HG03196 (cell line): ENCODE measurements around the gene OR52D1.

Experiments
- ATAC-seq: cut with Tn5 transposase; IDR thresholded peaks from one replicate; pipeline ENCODE4 v1.9.1; 2021; ENCODE audit not compliant: unreplicated experiment

The OR52D1 gene

DNA sequence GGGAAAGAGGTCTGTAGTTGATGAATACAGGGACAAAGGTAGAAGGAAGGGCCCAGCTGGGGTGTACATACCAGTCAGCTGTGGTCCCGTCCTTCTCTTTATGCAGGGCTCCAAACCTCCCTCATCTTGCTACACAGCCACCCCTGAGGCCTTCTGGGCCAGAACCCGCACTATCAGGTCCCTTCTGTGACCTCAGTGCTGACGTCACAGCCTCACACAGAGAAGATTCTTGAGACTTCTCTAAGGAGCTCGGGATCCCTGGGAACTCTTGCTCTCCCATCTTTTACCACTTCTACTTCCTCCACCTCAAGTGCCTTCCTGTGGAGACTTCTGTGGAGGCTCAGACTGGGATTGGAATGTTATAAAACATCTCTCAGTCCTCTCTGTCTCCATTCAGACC lies 21.3 kb downstream of the OR52D1 start, which contains the start of gene UBQLN3:
Gene UBQLN3, minus strand, starts transcription at position 155 of the 400 bp plus-strand sequence. CDS start 399 bp downstream, outside the sequence.
- ATAC-seq, result no peak

DNA sequence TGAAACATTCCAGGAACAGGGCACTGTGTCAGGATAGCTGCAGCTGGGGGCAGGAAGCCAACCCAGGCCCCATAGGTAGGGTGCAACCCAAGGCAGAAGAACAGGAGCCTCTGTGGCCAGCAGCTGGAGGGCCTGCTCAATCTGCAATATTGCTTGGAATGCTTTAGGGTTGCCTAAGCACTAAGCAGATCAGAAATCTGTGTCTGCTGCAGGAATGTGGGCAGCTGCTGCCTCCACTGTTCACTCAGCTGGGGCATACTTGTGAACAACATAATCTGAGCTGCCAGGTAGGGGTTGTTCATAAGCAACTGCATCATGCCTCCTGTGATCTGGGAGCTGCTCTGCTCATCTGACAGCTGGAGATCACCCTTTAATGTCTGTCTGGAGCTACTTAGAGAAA lies 26.4 kb downstream of the OR52D1 start:
- ATAC-seq, result no peak

DNA sequence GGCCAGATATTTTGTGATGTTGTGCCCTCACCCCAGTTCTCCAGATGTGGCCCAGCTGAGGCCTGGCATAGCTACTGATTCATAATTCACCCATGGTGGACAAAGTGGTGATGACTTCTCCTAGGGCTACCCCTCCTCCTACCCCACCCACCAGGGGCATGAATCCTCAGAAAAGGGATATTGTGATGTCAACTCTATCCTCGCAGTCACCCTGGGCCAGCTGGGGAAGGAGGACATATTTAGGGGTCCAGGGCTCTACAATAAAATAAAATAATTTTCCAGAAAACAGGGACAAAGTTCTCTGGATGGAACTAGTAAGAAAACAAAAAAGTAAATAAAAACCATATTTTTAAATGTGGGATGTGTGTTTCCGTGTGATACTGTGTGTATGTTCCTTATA lies 28.1 kb downstream of the OR52D1 start, which contains the start of gene UBQLNL:
Gene UBQLNL, minus strand, starts transcription at position 101 of the 400 bp plus-strand sequence. CDS start 258 bp downstream, outside the sequence.
- ATAC-seq, result no peak

DNA sequence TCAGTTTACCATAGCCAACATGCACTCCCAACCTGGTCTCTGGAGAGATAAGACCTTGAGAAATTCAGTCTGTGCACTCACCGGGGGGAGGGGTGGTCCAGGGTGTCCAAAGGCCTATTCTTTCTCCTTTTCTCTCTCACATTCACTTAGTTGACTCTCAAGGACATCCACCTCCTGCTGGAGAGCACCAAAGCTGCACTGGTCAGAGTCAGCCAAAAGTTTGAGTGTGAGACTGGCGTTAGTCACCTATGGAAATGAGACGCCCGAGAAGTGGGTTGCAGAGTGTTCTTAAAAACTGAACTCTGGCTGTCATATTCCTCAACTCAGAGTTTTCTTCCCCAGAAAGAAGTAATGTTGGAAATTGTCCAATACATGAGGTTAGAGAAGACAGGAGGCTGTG lies 33.1 kb downstream of the OR52D1 start:
- ATAC-seq, result no peak

DNA sequence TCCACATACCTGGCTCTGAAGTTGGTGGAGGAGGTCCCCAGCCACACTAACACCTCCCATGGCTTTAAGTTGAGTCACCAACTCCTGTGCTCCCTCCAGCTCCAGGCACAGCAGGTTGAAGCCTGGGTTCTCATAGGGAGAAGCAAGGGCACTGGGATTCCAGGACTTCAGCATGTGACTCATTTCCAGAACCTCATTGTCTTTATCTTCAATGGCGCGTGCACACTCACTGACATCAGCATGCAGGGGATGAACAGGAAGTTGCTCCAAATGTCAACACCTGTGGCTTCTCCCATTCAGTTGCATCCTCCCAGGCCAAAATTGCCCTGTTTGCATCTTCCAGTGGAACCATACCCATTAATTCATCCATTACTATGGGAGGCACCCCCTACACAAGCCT lies 33.8 kb downstream of the OR52D1 start:
- no peak for ATAC-seq

DNA sequence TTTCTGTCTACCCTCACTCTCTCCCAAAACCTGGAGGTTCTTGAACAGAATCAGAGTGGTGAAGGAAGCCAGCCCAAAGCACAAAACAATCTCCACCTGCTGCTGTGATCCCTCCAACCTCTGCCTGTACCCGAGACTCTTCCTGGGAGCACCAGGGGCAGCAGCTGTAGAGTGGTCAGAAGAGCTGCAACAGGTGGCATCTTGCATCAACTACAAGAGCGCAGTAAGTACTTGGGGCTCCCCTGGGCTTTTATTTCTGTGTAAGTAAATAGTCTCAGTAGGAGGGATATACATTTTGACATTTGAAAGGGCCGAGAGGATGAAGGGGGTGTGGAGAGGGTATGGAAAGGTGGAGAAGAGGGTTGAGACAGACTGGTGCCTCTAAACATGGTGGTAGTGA lies 36.3 kb downstream of the OR52D1 start:
- no peak for ATAC-seq

DNA sequence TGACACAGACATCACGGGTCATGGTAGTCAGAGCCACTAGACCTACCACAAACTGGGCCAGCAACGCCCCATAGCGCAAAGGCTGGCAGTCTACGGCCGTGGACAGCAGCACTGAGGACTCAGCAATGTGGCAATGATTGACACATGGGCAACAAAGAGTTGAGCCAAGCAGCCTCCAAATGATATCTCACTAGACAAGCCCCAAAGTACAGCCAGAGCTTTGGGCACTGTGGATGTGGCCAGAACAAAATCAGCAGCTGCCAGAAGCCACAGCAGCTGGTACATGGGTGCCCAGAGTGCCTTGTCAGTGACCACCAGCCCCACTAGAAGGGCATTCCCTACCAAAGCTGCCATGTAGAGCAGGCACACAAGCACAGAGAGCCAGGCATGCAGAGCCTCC lies 39.2 kb downstream of the OR52D1 start:
- ATAC-seq, result no peak

DNA sequence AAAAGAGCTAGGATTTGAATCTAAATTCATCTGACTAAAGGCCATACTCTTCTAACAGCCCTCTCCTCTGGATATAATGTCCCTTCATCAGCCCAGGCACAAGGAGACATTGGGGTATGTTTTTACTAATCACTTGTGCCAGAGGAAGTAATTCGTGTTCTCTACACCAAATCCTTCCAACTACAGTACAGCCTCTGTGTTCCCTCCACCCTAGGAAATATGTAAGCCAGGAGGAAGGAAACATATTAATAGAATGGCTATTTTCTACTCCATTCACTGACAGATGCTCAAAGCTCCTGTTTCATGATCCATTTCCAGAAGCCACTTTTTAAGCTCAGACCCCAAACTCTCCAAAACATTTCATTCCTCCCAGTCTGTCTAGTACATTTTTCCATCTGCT lies 40.0 kb downstream of the OR52D1 start:
- no peak for ATAC-seq

DNA sequence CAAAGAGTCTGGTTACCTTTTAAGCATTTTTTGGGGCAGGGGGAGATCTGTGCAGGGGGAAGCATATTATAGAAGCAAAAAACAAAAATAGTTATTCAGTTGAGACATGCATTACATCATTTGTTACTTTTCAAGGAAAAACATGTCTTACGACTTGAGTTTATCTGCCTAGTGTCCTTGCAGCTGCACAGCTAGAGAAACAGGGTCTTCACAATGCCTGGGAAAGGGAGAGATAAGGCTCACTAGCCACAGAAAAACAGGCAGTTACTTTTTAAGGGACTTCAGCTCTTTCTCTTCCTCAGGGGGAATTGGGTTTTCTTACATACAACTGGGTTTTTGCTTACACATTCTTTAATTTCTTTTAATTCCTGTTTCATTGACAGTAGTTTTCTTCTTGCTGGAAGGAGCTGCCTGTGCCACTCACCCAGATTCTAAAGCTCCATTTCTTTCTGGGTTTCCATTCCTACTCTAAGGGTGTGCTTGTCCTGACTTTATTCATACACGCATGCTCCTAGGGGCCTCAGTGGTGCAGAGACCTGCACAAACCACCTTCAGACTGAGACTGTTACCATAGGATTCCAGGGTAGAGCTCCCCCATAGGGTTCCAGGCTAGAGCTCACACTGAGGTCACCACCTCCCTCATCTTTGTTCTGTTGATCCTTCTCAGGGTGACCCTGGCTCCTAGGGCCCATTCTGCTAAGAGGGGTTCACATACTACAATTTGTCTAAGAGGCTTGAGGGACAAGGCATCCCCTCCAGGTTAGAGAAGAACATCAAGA lies 42.8 kb downstream of the OR52D1 start:
- no peak for ATAC-seq

DNA sequence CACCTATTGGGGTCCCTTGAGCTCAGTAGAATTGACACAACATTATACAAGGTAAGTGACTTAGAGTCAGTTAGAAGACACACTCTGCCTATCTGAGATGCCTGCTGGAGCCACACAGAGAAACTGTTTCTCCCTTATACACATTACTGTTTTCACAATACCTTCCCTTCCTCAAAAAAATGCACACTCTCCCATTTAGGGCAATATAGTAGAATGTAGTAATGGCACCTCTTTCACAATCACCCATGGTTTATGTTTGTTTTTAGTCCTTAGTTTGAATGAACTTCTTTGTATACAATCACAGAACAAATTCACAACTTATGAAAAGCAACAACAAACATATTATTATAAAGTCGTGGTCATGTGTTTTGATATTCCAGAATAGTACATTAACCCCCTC lies 45.6 kb downstream of the OR52D1 start:
- no peak for ATAC-seq

DNA sequence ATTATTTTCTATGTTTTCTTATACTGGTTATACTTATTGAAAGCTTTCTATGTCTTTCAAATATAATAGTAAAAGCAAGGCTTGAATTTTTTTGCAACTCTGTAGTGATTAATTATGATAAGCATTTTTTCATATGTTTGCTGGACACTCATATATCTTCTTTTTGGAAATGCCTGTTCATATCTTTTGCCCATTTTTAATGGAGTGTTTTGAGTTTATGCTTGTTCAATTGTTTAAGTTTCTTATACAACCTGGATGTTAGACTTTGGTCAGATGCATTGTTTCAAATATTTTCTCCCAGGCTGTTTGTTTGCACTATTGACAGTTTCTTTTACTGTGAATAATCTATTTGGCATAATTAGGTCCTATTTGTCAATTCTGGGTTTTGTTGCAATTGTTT lies 48.0 kb downstream of the OR52D1 start:
- no peak for ATAC-seq
